ENCODE data around the gene APLP1. TPM values are rescaled to one million over a fixed set of nuclear protein-coding genes. Genes with fewer than 3 reads are reported as not detected.

The APLP1 gene
- polyA plus RNA-seq (2011; rRNA removed) (6.6 and 11.4 TPM in 2 replicates), polyA minus RNA-seq (2011; rRNA and poly(A)+ RNA removed) (3.3 and 6.7 TPM in 2 replicates)

GRCh38 chr19:35868172-35868822 is at the start of gene APLP1:
TSS of gene APLP1 (plus strand) at chr19:35868574. CDS start at chr19:35868637, 63 bp downstream.
- ChIA-PET POLR2A (no interaction called here), CTCF (no interaction called here)
- Histone ChIP-seq H3K4me3 (ENCODE audit: low read depth, low read length) (peak within 1 kb of the TSS; percentile 33), H3K27me3 (ENCODE audit: control insufficient read depth, insufficient read depth, low read length) (peaks cover 6% of the 10 kb centered on the region; the same call in 1 of the 2 replicates), H3K36me3 (ENCODE audit: control insufficient read depth, insufficient read depth, low read length) (no peaks in the 10 kb centered on the region)
- no peak for DNase-seq (ENCODE audit: low read depth)
- TF ChIP-seq CTCF (IDR thresholded peaks at IDR 0.05; ENCODE audit: insufficient read depth, low read depth, low read length), result no peak

GRCh38 chr19:35822579-35822978 is 45.8 kb upstream of the APLP1 start:
- CTCF ChIA-PET, result interaction anchor here (0.9 kb wide), 1 partner anchor 130 kb away, joined by 4 read pairs; no protein-coding TSS in a partner anchor
- H3K4me3 ChIP-seq (ENCODE audit: low read depth, low read length), result no peak overlapping the region
- TF ChIP-seq CTCF (IDR thresholded peaks at IDR 0.05; ENCODE audit: insufficient read depth, low read depth, low read length), result no peak
- no peaks in the 10 kb centered on the region for H3K36me3 ChIP-seq (ENCODE audit: control insufficient read depth, insufficient read depth, low read length)
- DNase-seq (ENCODE audit: low read depth), result no peak
- POLR2A ChIA-PET, result no interaction called here
- no peaks in the 10 kb centered on the region; the same call in 1 of the 2 replicates for H3K27me3 ChIP-seq (ENCODE audit: control insufficient read depth, insufficient read depth, low read length)

GRCh38 chr19:35824150-35824549 is 44.2 kb upstream of the APLP1 start:
- no peaks in the 10 kb centered on the region; the same call in 1 of the 2 replicates for H3K27me3 ChIP-seq (ENCODE audit: control insufficient read depth, insufficient read depth, low read length)
- ChIA-PET POLR2A (no interaction called here), CTCF (no interaction called here)
- no peak overlapping the region for H3K4me3 ChIP-seq (ENCODE audit: low read depth, low read length)
- no peak for DNase-seq (ENCODE audit: low read depth)
- H3K36me3 ChIP-seq (ENCODE audit: control insufficient read depth, insufficient read depth, low read length), result no peaks in the 10 kb centered on the region
- no peak for TF ChIP-seq CTCF (IDR thresholded peaks at IDR 0.05; ENCODE audit: insufficient read depth, low read depth, low read length)

- no peaks in the 10 kb centered on the region for H3K27me3 ChIP-seq (ENCODE audit: control insufficient read depth, insufficient read depth, low read length)
- POLR2A ChIA-PET, result no interaction called here
- no peak for TF ChIP-seq CTCF (IDR thresholded peaks at IDR 0.05; ENCODE audit: insufficient read depth, low read depth, low read length)
- no peak for DNase-seq (ENCODE audit: low read depth)
- H3K36me3 ChIP-seq (ENCODE audit: control insufficient read depth, insufficient read depth, low read length), result no peaks in the 10 kb centered on the region
- CTCF ChIA-PET, result no interaction called here
- no peak overlapping the region for H3K4me3 ChIP-seq (ENCODE audit: low read depth, low read length)
These were observed 39.6 kb upstream of the APLP1 start for GRCh38 chr19:35828692-35829301.

GRCh38 chr19:35830986-35831385 is 37.4 kb upstream of the APLP1 start:
- POLR2A ChIA-PET, result no interaction called here
- CTCF ChIA-PET, result interaction anchor here (2.9 kb wide), 1 partner anchor 11 kb away, joined by 10 read pairs; no protein-coding TSS in a partner anchor
- TF ChIP-seq CTCF (IDR thresholded peaks at IDR 0.05; ENCODE audit: insufficient read depth, low read depth, low read length), result no peak
- Histone ChIP-seq H3K36me3 (ENCODE audit: control insufficient read depth, insufficient read depth, low read length) (no peaks in the 10 kb centered on the region), H3K27me3 (ENCODE audit: control insufficient read depth, insufficient read depth, low read length) (peaks cover 2% of the 10 kb centered on the region; the same call in 1 of the 2 replicates), H3K4me3 (ENCODE audit: low read depth, low read length) (no peak overlapping the region)
- no peak for DNase-seq (ENCODE audit: low read depth)

Data from BJ (cell line).